Peyer's patch (tissue), 4 donors: ENCODE measurements around the gene PTP4A2. TPM values are rescaled to one million over a fixed set of nuclear protein-coding genes. Genes with fewer than 3 reads are reported as not detected.

ENCODE experiments used
- DNase-seq, 3 donors: peaks; one replicate each; pipeline ENCODE4 v3.0.0-alpha.2; 2017 to 2019
- H3K27ac ChIP-seq, 4 donors: fragments of 200-600 bp; sonication (generic); one replicate each; pipeline ENCODE4 v1.5.1; 2016 to 2019
- H3K27me3 ChIP-seq, 2 donors: fragments of 200-600 bp; sonication (generic); one replicate each; pipeline ENCODE4 v1.5.1; 2019
- H3K36me3 ChIP-seq, 3 donors: fragments of 200-600 bp; sonication (generic); one replicate each; pipeline ENCODE4 v1.5.1; 2016 to 2019
- H3K4me1 ChIP-seq, 4 donors: fragments of 200-600 bp; sonication (generic); one replicate each; pipeline ENCODE4 v1.5.1; 2016 to 2019
- H3K4me3 ChIP-seq, 4 donors: fragments of 200-600 bp; sonication (generic); 1 replicate in 3 of 4; 2 replicates in 1 of 4; pipeline ENCODE4 v1.5.1; 2016 to 2019; ENCODE audit warnings: mild to moderate bottlenecking in 1 of 4
- H3K9me3 ChIP-seq, 4 donors: fragments of 200-600 bp; sonication (generic); one replicate each; pipeline ENCODE4 v1.5.1; 2016 to 2019; ENCODE audit warnings: mild to moderate bottlenecking in 1 of 4
- CTCF ChIP-seq, 6 experiments: fragments of 450-650 bp in 4 of 6; fragments of 200-600 bp in 2 of 6; sonication (generic) in 1 of 6; IDR thresholded peaks; one replicate each; pipeline ENCODE4 v1.5.1; 2017 to 2019; ENCODE audit warnings: antibody characterized with exemption in 6 of 6, mild to moderate bottlenecking in 3 of 6, moderate library complexity in 1 of 6
- POLR2A ChIP-seq, 2 donors: fragments of 450-650 bp; IDR thresholded peaks; one replicate each; pipeline ENCODE4 v1.5.1; 2017; ENCODE audit warnings: antibody characterized with exemption in 2 of 2, mild to moderate bottlenecking in 2 of 2, moderate library complexity in 2 of 2
- total RNA-seq, 4 donors: library from RNA; depleted of rRNA; stranded (reverse); fragments of >200 nt; gene quantifications; one replicate each; pipeline ENCODE4 v1.1.0, GENCODE V29; 2016

The PTP4A2 gene
- total RNA-seq, 4 donors from 2014 or later: 103 to 165 (median 122) TPM

GRCh38 chr1:31912839-31913239 is 25.3 kb downstream of the PTP4A2 start:
- no peak for DNase-seq
- TF ChIP-seq POLR2A (IDR thresholded peaks at IDR 0.05) (no peak), CTCF (IDR thresholded peaks at IDR 0.05) (no peak)
- H3K27ac ChIP-seq: no peak overlapping the region
- H3K36me3 ChIP-seq: peaks cover 0 to 81% (median 0%) of the 10 kb centered on the region in 3 donors
- no peak overlapping the region for H3K4me3 ChIP-seq
- H3K9me3 ChIP-seq: no peaks in the 10 kb centered on the region
- peaks cover 0 to 12% (median 4%) of the 10 kb centered on the region in 4 donors for H3K4me1 ChIP-seq
- H3K27me3 ChIP-seq: no peaks in the 10 kb centered on the region

DNA sequence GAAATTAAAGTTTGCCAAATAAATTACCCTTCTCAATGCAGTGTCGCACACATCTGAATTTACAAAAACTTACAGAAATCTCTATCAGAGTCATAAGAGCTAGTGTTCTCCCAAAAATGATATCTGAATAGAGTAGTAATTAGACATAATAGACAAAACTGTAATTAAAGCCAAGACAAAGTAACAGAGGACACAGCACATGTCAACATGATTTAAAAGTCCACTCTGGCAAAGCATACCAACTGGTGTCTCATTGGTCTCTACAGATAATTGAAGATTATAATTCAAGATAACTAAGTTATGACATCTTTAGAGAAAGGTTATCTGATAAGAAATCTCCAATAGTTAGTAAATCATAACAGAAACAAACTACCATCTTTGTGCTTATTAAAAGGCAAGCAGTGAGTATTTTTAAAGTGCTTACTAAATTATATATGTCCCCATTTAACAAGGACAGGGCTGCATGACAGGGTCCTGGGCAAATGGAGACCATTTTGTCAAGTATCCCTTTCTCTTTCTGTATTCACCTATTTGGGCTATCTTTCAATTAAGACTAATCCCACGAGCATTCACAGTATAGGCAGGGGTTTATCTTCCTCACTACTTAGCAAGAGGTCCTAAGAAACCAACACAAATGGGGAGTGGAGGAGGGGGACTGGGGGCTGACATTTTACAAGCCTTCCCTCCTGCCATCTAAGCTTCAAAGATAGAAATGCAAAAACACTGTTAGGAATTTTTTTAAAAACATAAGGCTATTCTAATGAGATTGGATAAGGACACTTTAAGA is 26.0 kb downstream of the PTP4A2 start:
- no peak for DNase-seq
- H3K27me3 ChIP-seq: no peaks in the 10 kb centered on the region
- peaks cover 0 to 12% (median 4%) of the 10 kb centered on the region in 4 donors for H3K4me1 ChIP-seq
- no peak overlapping the region for H3K27ac ChIP-seq
- H3K4me3 ChIP-seq: no peak overlapping the region
- TF ChIP-seq POLR2A (IDR thresholded peaks at IDR 0.05) (no peak), CTCF (IDR thresholded peaks at IDR 0.05) (no peak)
- no peaks in the 10 kb centered on the region for H3K9me3 ChIP-seq
- peaks cover 0 to 81% (median 0%) of the 10 kb centered on the region in 3 donors for H3K36me3 ChIP-seq

- TF ChIP-seq POLR2A (IDR thresholded peaks at IDR 0.05) (no peak), CTCF (IDR thresholded peaks at IDR 0.05) (no peak)
- Histone ChIP-seq H3K27me3 (no peaks in the 10 kb centered on the region), H3K9me3 (no peaks in the 10 kb centered on the region), H3K36me3 (peaks cover 0 to 84% (median 0%) of the 10 kb centered on the region in 3 donors), H3K27ac (no peak overlapping the region), H3K4me1 (peaks cover 0 to 12% (median 4%) of the 10 kb centered on the region in 4 donors), H3K4me3 (no peak overlapping the region)
- no peak for DNase-seq
Observed at GRCh38 chr1:31910933-31911332, 27.2 kb downstream of the PTP4A2 start.

DNA sequence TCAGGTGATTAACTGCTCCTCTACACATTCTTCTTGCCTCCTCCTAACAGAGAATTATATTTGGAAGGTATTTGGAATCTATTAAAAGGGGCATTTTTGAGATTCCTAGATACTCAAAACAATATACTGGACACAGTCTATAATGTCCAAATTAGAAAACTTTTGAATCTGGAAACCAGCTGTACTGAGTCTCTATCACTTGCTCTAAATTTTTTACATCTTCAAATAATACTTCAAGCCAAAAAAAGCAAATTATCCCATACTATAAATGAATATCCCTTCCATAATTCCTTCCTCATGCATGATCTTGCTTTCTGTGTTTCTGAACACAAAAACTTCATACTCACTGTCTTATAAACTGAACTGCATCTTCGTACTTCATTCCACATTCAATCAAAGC is 28.5 kb downstream of the PTP4A2 start:
- TF ChIP-seq CTCF (IDR thresholded peaks at IDR 0.05): no peak
- no peak for TF ChIP-seq POLR2A (IDR thresholded peaks at IDR 0.05)
- Histone ChIP-seq H3K9me3 (no peaks in the 10 kb centered on the region), H3K4me1 (peaks cover 0 to 12% (median 4%) of the 10 kb centered on the region in 4 donors), H3K36me3 (peaks cover 0 to 77% (median 0%) of the 10 kb centered on the region in 3 donors), H3K27me3 (no peaks in the 10 kb centered on the region), H3K4me3 (no peak overlapping the region), H3K27ac (no peak overlapping the region)
- no peak for DNase-seq

DNA sequence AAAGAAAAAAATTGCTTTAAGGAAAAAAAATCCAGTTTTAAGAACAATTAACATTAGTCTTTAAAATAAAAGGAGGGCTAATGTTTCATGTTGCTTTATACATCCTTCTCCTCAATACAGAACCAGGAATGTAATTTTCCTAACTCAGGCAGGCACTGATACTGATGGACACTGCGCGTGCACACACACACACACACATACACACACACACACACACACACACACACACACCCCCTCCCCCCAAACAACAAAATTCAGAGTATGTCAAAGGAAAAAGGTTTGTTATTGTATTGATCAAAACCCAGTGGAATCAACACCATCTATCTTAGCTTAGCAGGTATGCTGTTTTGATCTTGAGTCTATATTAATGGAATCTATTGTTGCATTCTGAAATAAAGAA is 31.6 kb downstream of the PTP4A2 start:
- Histone ChIP-seq H3K4me1 (peaks cover 0 to 18% (median 5%) of the 10 kb centered on the region in 4 donors), H3K9me3 (no peaks in the 10 kb centered on the region), H3K27me3 (no peaks in the 10 kb centered on the region), H3K27ac (no peak overlapping the region), H3K4me3 (no peak overlapping the region), H3K36me3 (peaks cover 0 to 58% (median 0%) of the 10 kb centered on the region in 3 donors)
- no peak for DNase-seq
- TF ChIP-seq CTCF (IDR thresholded peaks at IDR 0.05): no peak
- TF ChIP-seq POLR2A (IDR thresholded peaks at IDR 0.05): no peak
